H54 (cell line): ENCODE measurements around the gene NUP210.
A peak's percentile ranks its signal among the peaks of the same experiment; 100 is the strongest.

Experiments used
- DNase-seq: peaks from one replicate; pipeline ENCODE4 v3.0.0; 2011; ENCODE audit warnings: low spot score, mixed read lengths; ENCODE audit not compliant: insufficient read length
- FAIRE-seq: peaks from 3 replicates; lab custom pipeline; 2011; peaks lifted over from hg19 to GRCh38; lab: Jason Lieb, UNC
- POLR2A ChIP-seq: IDR thresholded peaks from 2 replicates; pipeline ENCODE4 v1.6.1; 2011; ENCODE audit warnings: low read depth, mild to moderate bottlenecking, low read length

The NUP210 gene

GRCh38 chr3:13424141-13424844, 4.2 kb upstream of the NUP210 start:
- no peak for TF ChIP-seq POLR2A
- DNase-seq (no peak), FAIRE-seq (no peak)

GRCh38 chr3:13420831-13421765, 976 bp upstream of the NUP210 start:
- TF ChIP-seq POLR2A: no peak
- DNase-seq (no peak), FAIRE-seq (no peak)

GRCh38 chr3:13419505-13420044, 547 bp downstream of the NUP210 start:
- no peak for FAIRE-seq
- TF ChIP-seq POLR2A: no peak

GRCh38 chr3:13417166-13417947, 2.8 kb downstream of the NUP210 start:
- no peak for TF ChIP-seq POLR2A
- DNase-seq (no peak), FAIRE-seq (no peak)

More at GRCh38 chr3:13419505-13420044, 547 bp downstream of the NUP210 start:
- DNase-seq: no peak

GRCh38 chr3:13415997-13416793, 3.9 kb downstream of the NUP210 start:
- no peak for TF ChIP-seq POLR2A
- DNase-seq (no peak), FAIRE-seq (no peak)

- FAIRE-seq: no peak
- DNase-seq: no peak
Observed at GRCh38 chr3:13415236-13415986, 4.7 kb downstream of the NUP210 start.

GRCh38 chr3:13414040-13414729, 5.9 kb downstream of the NUP210 start:
- DNase-seq: peak; percentile 42
- no peak for TF ChIP-seq POLR2A
- no peak for FAIRE-seq

More at GRCh38 chr3:13415236-13415986, 4.7 kb downstream of the NUP210 start:
- no peak for TF ChIP-seq POLR2A

- DNase-seq (no peak), FAIRE-seq (no peak)
- TF ChIP-seq POLR2A: no peak
Observed at GRCh38 chr3:13411186-13411860, 8.8 kb downstream of the NUP210 start.

GRCh38 chr3:13408890-13409289, 11.2 kb downstream of the NUP210 start:
- FAIRE-seq (no peak), DNase-seq (no peak)
- TF ChIP-seq POLR2A: no peak

- no peak for FAIRE-seq
- no peak for DNase-seq
- no peak for TF ChIP-seq POLR2A
Observed at GRCh38 chr3:13407926-13408325, 12.2 kb downstream of the NUP210 start.

GRCh38 chr3:13407475-13407874, 12.6 kb downstream of the NUP210 start:
- FAIRE-seq: no peak
- no peak for DNase-seq
- TF ChIP-seq POLR2A: no peak

GRCh38 chr3:13406190-13406589, 13.9 kb downstream of the NUP210 start:
- TF ChIP-seq POLR2A: no peak
- FAIRE-seq (no peak), DNase-seq (no peak)
